ENCODE data around the gene PDE3A.

Gene PDE3A

DNA sequence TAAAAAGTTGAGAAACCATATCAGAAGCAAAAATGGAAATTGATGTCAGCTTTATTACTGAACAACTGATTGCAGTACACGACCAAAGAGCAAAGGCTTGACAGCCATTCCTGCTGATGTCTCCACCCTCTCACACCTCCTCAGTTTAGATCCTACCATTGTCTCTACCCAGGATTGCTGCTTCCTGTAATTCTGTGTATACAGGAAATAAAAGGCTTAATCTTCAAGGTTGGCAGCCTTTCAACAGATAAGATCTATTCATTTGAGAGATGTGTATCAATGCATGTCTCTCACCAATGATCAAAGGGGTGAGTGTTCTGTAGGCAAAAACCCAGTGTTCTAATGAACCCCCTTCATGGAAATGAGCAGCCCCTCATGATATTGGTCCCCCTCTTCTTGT lies 353.8 kb downstream of the PDE3A start:
- DNase-seq, result no peak
- no peak overlapping the region for H2AFZ ChIP-seq (ENCODE audit: insufficient read depth, low read length, poor library complexity)
- H3K36me3 ChIP-seq (ENCODE audit: control insufficient read depth in 1 of 2, insufficient read depth in 2 of 2, low read length in 2 of 2), result no peaks in the 10 kb centered on the region
- no peaks in the 10 kb centered on the region for H3K27me3 ChIP-seq (ENCODE audit: insufficient read depth, low read length)
- H3K79me1 ChIP-seq (ENCODE audit: low read length), result no peaks in the 10 kb centered on the region
- H4K91ac ChIP-seq (ENCODE audit: low read depth, low read length), result no peak overlapping the region
- H3K18ac ChIP-seq (ENCODE audit: low read length), result no peak overlapping the region
- no peak overlapping the region for H4K12ac ChIP-seq (ENCODE audit: low read depth, low read length)
- H3K79me2 ChIP-seq (ENCODE audit: control insufficient read depth, insufficient read depth, low read length, poor library complexity), result no peaks in the 10 kb centered on the region
- H2AK5ac ChIP-seq (ENCODE audit: low read length), result no peak overlapping the region
- H3K9me3 ChIP-seq (ENCODE audit: insufficient read depth, low read depth, low read length), result no peaks in the 10 kb centered on the region
- no peak overlapping the region for H2BK5ac ChIP-seq (ENCODE audit: low read depth, low read length, poor library complexity)
- no peak overlapping the region for H3K14ac ChIP-seq (ENCODE audit: low read length)
- H3K4me3 ChIP-seq (ENCODE audit: low read depth, low read length), result no peak overlapping the region
- H3K23ac ChIP-seq (ENCODE audit: low read length), result no peak overlapping the region
- no peak overlapping the region for H4K8ac ChIP-seq (ENCODE audit: low read depth, low read length)
- no peak overlapping the region for H3K9ac ChIP-seq (ENCODE audit: low read length)
- no peak overlapping the region for H3K4ac ChIP-seq (ENCODE audit: low read depth, low read length)
- no peak overlapping the region for H2BK12ac ChIP-seq (ENCODE audit: low read length)
- H2BK120ac ChIP-seq (ENCODE audit: insufficient read depth, low read length, poor library complexity), result no peak overlapping the region
- H3K27ac ChIP-seq (ENCODE audit: low read depth, low read length), result no peak overlapping the region
- no CpG with 5 or more reads among the region's 1 CpG for WGBS (ENCODE audit: extremely low coverage, insufficient coverage, insufficient read length)
- H3K4me1 ChIP-seq (ENCODE audit: control insufficient read depth in 1 of 2, insufficient read depth in 2 of 2, low read length in 2 of 2), result no peaks in the 10 kb centered on the region
- no peak overlapping the region for H3K4me2 ChIP-seq (ENCODE audit: low read length)

DNA sequence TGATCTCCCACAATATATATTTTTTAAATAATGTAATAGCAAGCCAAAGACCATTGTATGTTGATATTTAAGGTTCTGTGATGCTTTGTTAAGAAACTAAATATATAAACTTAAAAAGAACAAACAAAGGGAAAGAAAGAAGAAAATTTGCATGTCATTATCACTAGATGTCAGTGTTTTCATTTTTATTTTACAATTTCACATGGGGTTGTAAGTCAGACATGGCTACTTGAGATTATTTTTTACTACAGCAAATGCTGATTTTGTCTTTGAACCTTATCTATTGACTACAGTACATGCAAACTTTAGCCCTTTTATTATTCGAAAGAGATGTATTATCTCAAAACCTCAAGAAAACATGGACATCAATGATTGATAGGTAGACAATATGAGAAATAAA lies 362.9 kb downstream of the PDE3A start:
- Histone ChIP-seq H4K8ac (ENCODE audit: low read depth, low read length) (no peak overlapping the region), H3K9me3 (ENCODE audit: insufficient read depth, low read depth, low read length) (no peaks in the 10 kb centered on the region), H2AK5ac (ENCODE audit: low read length) (no peak overlapping the region), H2BK5ac (ENCODE audit: low read depth, low read length, poor library complexity) (no peak overlapping the region), H2BK120ac (ENCODE audit: insufficient read depth, low read length, poor library complexity) (no peak overlapping the region), H2AFZ (ENCODE audit: insufficient read depth, low read length, poor library complexity) (no peak overlapping the region), H3K9ac (ENCODE audit: low read length) (no peak overlapping the region), H3K4ac (ENCODE audit: low read depth, low read length) (no peak overlapping the region), H3K27me3 (ENCODE audit: insufficient read depth, low read length) (no peaks in the 10 kb centered on the region), H3K27ac (ENCODE audit: low read depth, low read length) (no peak overlapping the region), H3K4me3 (ENCODE audit: low read depth, low read length) (no peak overlapping the region), H3K79me1 (ENCODE audit: low read length) (no peaks in the 10 kb centered on the region), H4K91ac (ENCODE audit: low read depth, low read length) (no peak overlapping the region), H3K4me1 (ENCODE audit: control insufficient read depth in 1 of 2, insufficient read depth in 2 of 2, low read length in 2 of 2) (no peaks in the 10 kb centered on the region), H3K23ac (ENCODE audit: low read length) (no peak overlapping the region), H2BK12ac (ENCODE audit: low read length) (no peak overlapping the region), H3K14ac (ENCODE audit: low read length) (no peak overlapping the region), H3K79me2 (ENCODE audit: control insufficient read depth, insufficient read depth, low read length, poor library complexity) (no peaks in the 10 kb centered on the region), H3K4me2 (ENCODE audit: low read length) (no peak overlapping the region), H3K18ac (ENCODE audit: low read length) (no peak overlapping the region), H4K12ac (ENCODE audit: low read depth, low read length) (no peak overlapping the region), H3K36me3 (ENCODE audit: control insufficient read depth in 1 of 2, insufficient read depth in 2 of 2, low read length in 2 of 2) (no peaks in the 10 kb centered on the region)
- WGBS (ENCODE audit: extremely low coverage, insufficient coverage, insufficient read length), result no CpG with 5 or more reads among the region's 1 CpG
- no peak for DNase-seq

All from trophoblast cell (in vitro differentiated cells and primary cell).